Activated CD8-positive, alpha-beta memory T cell treated with anti-CD3 and anti-CD28 coated beads for 1 hour (primary cell): ENCODE results near the gene TXNDC11.

Source experiments
- DNase-seq, 2 donors: peaks; one replicate each; pipeline ENCODE4 v3.0.0-alpha.2; 2020; ENCODE audit warnings: low read depth in 1 of 2; ENCODE audit errors: extremely low read depth in 1 of 2

TXNDC11 gene

DNA sequence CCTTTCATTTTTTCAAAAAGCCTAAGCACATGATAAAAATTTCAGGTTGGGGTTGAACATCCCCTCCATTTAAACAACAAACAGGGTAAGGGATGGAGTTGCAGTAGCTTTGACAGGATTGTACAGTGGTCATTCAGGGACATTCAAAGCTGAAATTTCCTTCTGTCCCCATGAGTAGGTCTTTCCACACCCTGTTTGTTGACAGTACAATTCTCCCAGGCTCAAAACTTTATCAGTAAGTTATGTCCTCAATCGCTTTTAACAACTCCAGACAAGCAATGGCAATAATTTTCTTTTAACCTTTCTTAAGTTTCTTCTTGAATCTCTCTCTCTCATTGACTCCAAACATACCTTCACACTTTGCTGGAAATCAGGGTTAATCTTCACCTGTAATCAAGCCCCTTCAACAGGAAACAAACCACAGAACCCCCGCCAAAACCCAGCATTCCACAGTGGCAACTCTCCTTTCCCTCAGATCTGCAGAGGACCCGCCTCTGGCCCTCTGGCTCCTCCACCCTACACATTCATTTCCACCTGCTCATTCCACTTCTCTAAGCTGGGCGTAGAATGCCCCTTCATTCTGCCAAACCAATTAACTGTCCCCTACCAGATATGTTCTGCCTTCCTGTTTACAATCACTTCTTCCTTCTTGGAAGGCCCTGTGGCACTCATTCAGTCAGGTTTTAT is 20.7 kb downstream of the TXNDC11 start:
- DNase-seq, result no peak

DNA sequence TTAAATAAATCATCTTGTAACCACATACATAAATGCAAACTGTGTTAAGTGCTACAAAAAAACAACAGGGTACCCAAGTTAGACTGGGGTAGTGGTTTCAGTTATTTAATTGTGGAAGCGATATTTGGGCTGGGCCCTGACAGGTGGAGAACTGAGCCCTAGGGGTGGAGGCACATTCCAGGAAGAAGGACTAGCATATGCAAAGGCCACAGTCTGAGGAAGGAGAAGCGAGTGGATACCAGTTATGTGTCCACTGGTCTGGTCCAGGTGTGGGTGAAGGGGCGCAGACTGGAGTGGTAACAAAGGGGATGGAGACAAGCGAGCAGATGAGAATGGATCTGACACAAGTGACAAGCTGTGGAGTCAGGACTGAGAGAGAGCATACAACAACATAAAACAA is 22.9 kb downstream of the TXNDC11 start:
- no peak for DNase-seq

DNA sequence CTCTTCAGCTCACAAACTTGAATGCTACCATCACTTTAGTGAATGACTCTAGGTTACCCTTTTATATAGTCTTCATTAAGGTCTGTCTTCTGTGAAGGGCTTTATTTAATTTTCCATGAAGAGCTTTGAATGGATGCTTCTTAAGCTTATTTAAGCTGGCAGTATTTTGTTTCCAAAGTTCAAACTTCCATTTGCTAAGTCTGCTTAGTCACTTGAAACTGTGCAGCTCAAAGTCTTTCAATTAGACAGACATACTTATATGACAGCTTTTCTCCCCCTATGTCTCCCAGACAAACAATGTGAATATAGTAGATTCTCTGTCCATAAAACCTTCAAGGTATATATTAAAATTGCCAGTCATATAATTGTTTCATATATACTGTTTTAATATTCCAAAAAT is 23.5 kb downstream of the TXNDC11 start:
- no peak for DNase-seq

DNA sequence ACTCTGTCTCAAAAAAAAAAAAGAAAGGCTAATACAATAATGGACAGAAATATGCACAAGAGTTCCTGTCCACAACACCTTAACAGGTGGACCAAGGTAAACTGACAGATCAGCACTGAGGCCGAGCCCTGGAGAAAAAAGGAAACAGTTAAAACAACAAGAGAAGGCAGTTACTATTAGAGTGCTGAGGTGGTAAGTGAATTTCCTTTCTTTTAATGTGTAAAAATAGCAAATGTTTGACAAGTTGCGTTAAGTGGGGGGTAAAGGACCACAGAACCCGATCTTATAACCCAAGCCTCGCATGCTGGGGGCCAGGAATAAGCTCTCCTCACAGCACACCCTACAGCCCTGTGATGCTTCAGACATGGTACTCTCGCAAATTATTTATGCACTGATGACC is 24.8 kb downstream of the TXNDC11 start:
- DNase-seq, result no peak

DNA sequence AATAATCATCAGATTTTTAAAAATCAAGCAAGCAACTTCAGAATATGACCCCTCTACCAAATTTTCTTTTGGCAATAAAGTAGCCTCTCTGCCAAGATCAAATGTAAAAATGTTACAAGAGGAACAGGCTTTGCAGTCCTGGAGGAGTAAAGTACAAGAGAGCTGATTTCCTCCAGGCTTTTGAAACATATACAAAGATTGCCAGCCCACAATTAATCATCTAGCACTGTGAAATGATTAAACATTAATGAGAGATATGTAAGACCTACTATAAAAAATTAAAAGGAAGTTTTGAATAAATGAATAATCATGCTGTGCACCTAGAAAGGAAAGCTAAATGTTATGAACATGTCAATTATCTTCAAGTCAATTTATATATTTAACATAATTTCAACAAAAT is 26.3 kb downstream of the TXNDC11 start:
- DNase-seq, result no peak

DNA sequence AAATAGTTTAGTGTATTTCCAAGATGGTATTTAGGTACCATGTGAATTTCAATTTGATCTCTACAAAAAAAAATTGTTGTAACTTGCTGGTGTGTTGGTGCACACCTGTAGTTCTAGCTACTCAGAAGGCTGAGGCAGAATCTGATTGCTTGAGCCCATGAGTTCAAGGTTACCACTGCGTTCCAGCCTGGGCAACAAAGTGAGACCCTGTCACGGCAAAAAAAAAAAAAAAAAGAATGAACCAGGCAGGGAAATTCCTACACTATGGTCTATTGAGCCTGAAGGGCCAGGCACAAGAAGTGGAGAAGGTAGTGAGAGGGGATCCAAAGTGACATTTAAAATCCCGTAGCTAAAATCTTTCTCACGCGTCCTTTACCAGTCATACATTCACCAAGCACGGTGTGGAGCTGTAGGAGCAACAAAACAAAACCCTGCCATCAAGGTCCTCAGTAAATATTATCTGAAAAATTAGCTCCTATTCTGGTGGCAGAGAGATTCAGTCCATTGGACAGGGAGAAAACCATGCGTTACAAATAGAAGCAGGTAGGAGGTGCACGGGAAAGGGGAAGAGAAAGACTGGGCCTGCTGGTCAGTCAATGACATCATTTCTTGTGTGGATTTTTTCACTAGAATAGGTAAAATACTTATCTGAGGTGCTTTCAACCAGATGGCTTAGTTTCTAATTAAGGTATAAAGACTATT is 27.3 kb downstream of the TXNDC11 start:
- no peak for DNase-seq

DNA sequence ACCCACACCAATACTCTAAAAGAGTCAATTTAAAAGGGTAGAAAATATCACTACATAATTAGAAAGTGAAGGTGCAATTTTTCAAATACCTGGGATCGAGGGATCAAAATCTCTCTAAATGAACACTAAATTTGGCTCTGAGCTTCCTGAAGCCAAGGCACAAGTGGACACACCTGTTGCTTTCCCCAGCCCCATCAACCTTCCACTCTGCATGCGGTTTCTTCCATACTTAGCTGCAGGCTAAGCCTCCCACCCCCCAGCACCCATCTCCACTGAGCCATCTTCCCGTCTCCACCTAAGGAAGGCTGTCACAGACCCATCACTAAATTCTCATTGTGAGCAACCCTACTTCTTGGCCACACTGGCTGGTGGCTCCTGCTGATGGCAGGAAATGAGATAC is 30.5 kb downstream of the TXNDC11 start:
- no peak for DNase-seq

DNA sequence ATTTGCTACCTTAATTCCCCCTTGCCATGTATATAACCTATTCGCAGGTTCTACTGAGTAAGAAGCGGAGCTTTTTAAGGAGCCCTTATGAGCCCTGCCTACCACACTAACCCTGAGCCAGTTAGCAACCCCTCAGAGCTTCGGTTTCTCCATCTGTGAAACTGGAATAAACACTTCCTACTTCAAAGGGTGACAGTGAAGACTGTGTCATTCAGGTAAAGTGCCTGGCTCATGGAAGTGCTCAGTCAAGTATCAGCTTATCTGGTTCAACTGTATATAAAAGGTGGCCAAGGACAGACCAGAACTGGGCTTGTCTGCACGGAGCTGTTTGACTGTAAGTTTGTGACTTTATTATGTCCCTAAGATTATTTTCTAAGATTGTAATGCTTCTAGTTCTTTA is 31.0 kb downstream of the TXNDC11 start:
- DNase-seq, result no peak

DNA sequence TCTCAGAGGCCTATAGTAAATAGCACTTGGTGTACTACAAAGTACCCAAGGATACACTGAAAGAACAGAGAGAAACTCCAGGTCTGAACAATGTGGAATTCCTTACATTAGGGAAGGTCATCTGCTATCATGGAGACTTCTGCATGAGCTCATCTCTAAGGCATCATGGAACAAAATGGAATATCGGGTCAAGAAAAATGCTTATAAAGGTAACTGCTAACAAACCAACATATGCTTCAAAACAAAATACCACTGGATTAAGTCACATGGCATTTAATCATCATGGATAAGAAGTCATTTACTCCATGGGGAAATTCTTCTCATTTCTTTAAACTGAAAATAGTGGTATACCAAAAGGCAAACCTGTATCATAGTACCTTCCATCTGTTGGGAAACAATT is 34.2 kb downstream of the TXNDC11 start:
- no peak for DNase-seq

DNA sequence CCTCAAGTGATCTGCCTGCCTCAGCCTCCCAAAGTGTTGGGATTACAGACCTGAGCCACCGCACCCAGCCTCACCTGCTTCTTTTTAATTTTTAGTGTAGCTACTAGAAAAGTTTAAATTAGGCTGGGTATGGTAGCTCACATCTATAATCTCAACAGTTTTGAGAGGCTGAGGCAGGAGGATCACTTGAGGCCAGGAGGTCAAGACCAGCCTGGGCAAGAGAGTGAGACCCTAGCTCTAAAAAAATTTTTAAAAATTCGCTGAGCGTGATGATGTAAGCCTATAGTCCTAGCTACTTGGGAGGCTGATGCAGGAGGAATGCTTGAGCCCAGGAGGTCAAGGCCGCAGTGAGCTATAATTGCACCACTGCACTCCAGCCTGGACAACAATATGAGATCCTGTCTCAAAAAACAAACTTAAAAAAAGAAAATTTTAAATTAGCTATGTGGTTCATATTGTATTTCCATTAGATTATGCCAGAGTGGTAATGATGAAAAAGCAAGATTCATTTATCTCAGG is 34.9 kb downstream of the TXNDC11 start:
- DNase-seq, result no peak

DNA sequence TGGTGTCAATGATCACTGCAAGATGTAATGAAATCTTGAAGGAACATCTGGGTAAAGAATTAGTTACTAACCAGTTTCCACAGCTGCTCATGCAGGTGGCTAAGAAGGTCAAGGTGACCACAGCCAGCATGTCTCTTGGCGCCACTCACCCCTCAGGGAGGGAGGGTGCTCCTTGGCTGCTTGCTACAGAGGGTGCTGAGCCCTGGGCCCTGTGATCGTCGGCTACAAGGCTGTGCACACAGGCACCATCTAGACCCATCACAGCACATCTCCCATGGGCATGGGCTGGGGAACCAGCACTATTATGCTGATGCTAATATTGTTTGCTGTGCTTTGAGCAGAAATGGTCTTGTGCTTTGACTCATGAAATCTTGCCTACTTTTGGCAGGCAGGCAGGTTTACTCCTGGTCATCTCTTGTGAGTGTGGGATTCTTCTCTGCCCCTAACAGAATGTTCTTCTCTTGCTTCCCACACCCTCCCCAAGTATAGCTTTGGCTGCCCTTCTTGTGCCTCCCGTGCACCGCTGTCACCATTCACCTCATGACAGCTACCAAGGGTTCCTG is 36.4 kb downstream of the TXNDC11 start:
- DNase-seq, result no peak

DNA sequence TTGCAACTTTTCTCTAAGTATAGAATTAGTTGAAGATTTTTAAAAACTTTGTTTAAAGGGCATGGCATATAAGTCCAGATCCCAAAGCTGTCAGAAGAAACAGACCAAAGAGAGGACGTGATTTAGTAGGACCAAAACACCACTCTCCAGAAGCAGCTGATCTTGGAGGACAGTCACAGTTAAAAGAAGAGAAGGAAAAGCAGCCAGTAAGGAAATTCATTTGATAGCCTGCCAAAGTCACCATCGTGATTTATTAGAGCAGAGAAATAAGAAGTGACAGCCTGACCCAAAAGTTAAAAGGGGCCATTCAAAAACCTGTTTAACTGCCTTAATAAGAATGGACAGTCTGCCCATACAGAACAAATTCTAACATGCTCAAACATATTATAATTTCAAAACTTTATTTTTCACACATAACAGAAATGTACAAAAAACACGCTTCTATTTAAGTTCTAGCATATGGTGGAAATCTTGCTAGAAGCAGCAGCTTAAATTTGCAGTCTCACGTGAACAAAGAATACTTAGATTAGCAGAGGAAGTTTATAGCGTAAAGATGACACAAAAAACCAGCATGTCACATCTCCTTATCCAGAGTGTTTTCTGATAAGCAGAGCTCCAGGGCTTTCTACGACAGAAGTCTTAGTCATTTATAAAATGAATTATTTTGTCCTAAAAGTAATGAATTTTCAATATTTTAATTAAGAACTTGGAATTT is 37.2 kb downstream of the TXNDC11 start:
- DNase-seq, result no peak

DNA sequence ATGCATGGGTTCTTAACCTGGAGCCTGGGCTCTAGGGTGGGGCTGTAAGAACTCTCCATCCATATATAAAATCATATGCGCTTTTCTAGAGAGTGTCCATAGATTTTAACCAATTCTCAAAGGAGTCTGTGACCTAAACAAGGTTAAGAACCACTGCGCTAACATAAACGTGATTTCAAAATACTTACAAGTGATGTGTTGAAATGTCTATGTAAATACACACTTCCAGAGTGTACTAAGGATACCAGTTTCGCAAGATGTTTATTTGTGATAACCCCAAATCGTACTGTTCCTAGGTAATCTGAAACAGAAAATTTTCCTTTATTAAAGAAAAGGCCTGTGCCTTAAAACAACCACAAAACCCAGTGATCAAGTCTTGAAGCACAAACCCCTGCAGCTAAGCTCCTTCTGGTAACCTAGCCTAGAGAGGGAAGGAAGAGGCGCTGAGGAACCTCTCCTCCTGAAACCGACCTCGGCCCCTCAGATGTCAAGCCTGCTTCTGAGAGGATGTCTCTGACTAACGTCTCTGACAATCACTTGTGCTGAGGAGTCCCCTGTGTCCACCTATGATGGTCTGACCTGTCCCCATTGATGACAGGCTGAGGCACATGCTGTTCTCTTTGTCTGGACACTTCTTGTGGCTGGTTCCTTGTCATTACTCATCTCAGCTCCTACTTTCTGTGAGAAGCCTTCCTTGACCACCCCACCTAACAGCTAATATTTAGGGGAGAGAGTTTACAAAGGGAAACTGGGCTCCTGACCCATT is 42.2 kb downstream of the TXNDC11 start:
- no peak for DNase-seq

DNA sequence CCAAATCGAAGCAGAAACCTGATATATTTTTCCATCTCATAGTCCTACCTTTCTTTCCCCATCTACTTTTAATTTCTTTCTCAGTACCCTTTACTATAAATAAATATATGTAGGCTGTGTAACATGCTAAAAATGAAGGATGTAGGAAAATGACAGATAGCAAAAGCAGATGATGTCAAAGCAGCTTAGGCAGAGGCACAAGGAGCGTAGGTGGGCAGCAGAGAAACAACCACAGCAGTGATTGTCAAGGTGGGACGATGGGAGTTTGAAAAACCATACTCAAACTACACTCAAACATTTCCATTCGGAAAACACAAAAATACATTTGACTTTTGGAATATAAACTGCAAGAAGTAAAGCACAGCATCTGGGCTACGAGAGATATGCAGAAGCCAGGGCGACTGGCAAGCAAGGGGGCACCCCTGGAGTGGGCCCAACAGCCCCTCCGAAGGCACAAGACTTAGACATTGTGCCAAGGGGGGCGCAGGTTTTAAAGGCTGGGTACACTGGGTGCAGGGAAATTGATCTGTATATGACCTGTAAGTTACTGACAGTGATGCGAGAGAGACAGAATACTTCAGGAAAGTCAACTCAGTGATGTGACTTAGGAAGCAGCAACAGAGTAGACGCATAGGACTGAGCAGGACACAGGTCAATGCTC is 43.3 kb downstream of the TXNDC11 start:
- DNase-seq, result no peak

DNA sequence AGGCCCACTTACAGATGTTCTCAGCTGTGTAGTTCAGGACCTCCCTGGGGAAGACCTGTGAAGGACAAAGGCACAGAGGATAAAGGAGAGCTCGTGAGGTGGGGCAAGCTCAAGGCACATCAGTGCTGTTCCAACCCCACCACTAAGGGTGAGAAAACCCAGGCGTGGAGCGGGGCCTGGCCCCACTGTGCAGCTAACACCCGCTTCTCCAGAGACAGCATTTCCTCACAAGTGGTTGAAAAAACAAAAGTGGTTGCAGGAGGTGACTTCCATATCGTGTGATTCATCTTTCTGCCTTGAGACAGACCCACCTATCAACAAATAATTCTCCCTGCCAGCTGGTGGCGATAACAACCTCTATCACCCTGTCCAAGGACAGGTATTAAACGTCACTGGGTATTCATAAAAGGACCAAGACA is 44.4 kb downstream of the TXNDC11 start:
- no peak for DNase-seq

DNA sequence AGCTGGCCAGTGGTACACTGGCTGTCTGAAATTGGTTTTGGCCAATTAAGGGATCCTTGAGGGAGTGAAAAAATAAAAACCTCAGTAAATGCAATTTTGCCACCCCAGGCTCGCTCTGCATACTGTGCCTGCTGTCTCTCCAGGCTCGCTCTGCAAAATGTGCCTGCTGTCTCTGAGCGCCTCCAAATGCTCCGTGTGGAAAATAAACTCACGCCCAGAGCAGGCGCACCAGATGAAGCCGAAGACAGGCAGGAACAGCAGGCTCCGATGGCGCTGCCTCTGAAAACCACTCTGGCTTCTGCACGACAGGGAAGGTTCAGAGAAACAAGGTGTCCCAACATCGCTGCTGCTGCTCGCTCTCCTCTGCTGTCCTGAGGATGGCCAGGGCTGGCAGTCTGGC is 45.3 kb downstream of the TXNDC11 start:
- DNase-seq, result no peak

DNA sequence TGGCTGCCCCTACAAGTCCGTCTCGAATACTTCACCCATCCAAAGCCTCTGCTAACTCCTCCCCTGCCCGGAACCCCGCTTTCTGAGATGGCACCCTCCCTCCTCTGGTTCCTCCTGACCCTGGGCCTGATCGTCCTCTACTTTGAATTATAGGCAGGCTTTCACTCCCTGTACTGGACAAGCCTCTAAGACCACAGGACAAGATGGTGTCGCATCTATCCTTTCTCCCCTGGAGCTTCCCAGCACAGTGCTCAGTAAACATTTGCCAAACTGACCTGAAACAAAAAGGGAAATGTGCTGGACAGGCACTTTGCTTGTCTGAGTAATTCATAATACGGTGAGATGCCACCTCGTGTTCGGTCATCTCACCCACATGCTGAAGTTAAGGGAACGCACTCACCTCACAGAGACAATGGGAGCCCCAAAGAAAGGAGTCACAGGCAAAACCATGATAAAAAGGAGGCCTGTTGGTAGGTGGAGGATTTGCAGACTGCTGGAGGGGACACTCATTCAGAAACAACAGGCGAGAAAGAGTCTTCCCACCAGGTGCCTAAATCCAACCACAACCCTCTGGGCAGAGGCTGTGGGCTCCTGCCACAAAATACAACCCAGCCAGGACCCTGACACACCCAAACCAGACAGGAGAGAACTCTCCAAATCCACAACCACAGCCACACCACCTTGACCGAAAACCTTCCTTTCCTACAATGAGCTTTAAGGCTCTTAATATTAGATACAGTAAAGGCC is 46.2 kb downstream of the TXNDC11 start:
- no peak for DNase-seq

DNA sequence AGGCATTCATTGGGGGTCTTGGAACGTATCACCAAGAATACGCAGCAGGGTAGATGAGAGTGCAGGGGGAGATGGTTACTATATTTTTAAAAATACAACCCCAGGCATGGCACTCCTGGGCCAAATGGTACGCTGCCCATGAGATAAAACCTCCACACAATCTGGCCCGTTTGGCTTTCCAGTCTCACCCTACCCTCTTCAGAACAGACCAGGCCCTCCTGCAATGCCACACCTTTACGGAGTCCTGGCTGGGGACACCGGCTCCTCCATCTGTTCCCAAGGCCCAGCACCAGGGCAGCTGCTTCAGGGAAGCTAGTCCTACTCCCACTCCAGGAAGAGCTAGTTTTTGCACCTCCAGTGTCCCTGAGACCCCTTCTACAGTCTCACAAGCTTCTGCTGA is 50.0 kb downstream of the TXNDC11 start:
- DNase-seq, result no peak

DNA sequence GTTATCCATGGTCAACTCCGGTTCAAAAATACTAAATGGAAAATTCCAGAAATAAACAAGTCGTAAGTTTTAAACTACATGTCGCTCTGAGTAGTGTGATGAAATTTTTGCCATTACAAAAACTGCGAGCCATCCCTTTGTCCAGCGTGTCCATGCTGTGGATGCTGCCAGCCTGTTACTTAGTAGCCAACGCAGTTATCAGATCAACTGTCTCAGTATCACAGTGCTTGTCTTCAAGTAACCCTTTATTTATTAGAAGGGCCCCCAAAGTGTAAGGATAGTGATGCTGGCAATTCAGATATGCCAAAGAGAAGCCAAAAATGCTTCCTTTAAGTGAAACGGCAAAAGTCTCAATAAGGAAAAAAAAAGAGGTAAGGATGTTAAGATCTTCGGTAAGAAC is 50.5 kb downstream of the TXNDC11 start:
- DNase-seq, result no peak

DNA sequence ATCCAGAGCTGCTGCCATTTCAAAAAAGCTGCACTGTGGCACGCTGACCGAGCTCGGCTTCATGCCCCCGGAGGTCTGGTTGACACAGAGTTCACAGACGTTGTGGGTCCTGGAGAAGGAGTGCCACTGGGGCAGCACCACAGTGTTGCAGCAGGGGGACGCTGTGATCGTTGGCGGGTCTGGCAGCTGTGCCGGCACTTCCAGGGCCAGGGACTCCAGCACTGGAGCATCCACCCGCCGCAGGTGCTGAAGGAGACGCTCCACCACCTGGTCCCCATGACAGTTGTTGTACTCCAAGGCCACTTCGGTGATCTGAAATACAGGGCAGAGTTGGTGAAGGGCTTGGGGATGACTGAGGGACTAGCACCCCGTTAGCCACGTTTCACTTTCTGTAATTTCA is 50.9 kb downstream of the TXNDC11 start:
- no peak for DNase-seq
